DMS114 treated with DMSO at 0.1 percent for 48 hours (cell line): ENCODE measurements around the gene IL11RA.
A peak's percentile ranks its signal among the peaks of the same experiment; 100 is the strongest.

ENCODE experiments used
- DNase-seq: peaks from one replicate; lab custom pipeline; 2025; ENCODE audit not compliant: unreplicated experiment; lab: John Stamatoyannopoulos, UW

IL11RA gene

GRCh38 chr9:34651876-34652601, at the start of gene IL11RA:
IL11RA (plus strand) TSS chr9:34652185; CDS start chr9:34655218, 3,033 bp downstream.
- peak; percentile 33 for DNase-seq

DNA sequence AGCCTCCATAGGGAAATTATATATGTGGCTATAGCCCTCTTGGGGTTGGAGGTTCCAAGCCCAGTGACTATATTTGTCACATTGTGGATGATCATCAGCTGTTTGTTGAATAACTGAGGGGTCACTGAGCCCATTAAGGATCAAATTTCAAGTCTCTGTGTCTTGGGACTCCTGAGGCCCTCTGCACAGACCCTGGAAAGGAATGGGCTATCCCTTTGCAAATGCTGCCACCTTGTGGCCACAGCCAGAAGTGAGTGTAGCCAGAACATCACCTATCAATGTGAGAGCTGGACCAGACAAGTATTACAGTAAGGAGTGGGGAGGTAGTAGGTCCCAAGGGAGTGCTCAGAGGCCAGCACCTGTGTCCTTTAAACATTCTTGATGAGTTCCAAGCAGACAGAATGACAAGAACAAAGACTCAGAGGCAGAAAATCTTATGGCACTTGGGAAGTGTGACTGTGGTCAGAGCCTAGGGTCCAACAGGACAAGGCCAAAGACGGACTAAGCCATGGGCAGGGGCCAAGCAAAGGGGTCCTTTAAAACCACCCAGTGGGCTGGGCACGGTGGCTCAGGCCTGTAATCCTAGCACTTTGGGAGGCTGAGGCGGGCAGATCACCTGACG, 48.3 kb upstream of the IL11RA start:
- DNase-seq, result peak; percentile 43

DNA sequence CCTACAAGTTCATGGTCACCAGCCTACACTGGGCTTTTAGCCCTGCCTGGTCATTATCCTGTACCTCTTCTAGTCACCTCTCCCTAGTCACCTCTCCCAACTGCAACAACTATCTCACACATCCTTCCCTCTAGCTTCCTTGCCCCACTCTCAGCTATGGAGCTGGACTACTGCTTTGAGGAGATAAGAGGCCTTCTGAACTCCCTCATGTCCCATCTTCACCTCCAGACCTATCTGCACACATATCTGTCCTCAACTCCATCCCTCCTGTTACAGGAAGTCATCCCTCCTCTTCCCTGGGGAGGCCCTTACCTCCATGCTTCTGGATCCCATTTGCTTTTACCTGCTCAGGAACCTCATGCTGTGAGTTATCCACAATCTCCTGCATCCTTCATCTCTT, 45.8 kb upstream of the IL11RA start:
- no peak for DNase-seq

DNA sequence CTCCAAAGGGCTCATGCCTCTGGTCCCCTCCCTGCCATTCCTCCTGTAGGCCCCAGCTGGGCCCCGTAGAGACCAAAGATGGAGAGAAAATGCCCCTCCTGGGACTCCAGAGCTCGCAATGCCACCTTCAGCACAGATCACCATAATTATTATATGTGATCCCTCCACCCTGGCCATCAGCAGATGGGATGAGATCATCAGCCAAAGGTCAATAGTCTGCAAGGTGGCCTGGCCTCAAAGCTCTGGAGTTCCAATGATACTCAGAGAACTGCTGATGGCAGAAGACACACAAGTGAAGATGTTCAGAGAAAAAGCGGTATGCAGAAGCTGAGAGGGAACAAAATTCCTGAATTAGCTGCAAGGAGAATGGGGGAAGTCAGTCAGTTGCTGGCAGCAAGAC, 45.1 kb upstream of the IL11RA start:
- DNase-seq, result no peak

GRCh38 chr9:34607331-34607730, 44.7 kb upstream of the IL11RA start:
- no peak for DNase-seq

DNA sequence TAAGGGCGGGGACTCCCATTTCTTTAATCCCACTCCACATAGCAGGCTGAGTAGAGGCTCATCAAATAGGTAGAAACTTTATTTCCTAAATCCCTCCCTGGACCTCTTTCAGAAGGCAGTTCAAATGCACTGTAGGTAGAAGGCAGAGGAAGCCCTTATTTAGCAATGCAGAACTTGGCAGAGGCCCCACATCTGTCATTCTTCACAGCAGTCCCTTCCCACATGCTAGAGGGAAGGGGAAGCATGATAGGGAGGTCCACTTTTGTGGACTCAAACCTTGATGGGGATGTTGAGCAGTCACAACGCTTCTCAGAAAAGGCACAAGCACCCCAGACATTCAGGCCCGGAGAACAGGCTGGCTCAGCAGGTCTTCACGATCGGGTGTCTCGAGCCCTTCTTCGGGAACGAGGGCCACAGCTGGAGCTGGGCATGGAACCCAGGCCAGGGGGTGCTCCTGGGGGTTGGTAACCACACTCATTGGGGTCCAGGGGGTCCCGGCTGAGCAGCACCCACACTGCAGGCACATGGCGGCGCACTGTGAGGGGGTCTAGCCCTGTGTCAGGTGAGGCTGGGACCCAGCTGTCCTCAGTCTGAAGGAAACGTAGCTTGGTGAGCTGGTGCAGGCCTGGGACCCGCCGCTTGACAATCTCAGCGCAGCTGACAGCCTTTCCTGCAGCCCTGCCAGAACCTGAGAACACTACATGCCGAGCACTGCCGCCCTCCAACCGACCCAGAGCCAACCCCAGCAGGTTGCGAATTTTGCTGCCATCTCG, 41.4 kb upstream of the IL11RA start:
- DNase-seq, result no peak

DNA sequence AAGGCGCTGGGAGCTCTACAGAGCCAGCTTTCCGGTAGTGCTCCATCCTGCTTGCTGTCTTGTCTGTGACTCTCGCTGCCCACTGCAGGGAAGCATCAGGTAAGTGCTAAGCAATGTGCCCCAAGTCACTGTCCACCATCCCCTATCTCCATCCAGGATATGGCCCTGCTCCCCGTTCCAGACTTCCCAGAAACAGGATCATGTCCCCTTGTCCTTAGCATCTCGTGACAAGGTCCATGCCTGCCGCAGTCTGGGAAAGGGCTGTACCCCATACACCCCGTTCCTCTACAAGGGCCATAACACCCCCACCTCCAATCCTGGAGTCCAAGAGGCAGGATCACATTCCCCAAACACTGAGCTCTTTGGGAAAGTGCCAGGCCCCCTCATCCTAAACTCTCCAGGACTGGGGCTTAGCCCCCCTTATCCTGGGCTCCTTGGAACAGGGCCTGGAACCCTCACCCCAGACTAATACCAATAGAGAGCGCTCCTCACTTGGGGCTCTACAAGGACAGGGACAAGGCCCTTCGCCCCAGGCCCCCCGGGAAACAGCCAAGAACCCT, 40.7 kb upstream of the IL11RA start:
- DNase-seq, result no peak

DNA sequence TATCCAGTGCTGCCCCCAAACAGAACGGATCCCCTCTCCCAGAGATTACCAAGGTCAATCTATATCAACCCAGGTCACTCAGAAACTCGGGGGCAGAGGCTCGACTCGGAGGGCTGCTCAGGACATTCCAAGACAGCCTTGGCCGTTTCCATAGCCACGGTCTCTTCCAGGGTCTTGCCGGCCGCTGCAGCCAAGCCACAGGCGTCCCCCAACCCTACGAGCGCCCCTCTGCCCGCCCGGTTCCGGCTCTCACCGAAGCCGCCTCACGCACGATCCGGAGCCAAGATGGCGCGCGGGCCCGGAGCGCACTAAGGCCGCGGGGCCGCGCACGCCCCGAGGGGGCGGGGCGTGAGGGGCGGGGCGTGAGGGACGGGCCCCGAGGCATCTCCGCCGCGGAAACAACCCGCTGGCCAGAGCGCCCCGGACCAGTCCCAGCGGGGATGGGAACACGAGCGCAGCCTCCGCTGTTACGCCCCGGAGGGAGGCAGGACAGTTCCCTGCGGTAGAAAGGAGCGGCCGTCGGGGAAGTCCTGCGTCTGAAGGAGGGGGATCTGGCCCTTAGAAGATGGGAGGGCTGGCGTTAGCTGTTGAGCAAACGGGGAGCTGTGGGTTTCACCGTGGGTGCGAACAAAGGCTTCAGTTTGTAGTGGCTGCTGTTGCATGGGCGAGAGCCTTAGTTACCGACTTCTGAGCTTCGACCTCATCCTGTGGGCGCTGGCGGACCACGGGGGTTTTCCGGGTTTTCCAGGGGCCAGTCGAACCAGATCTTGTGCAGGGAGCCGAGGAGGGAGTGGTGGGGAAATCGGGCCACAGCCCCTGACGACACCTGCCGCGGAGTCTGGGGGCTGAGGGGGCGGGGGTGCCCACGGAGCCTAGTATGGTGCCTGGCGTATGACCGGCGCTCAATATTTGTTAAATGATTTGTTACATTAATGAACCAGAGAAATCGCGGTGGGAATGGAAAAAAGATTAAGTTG, 39.9 kb upstream of the IL11RA start, which contains the start of gene RPP25L:
RPP25L (minus strand) TSS at position 287 of the 977 bp plus-strand sequence. CDS start 801 bp downstream, outside the sequence.
- DNase-seq, result peak; percentile 32

- DNase-seq, result peak; percentile 63
Measured at GRCh38 chr9:34612788-34613390, 39.1 kb upstream of the IL11RA start.

DNA sequence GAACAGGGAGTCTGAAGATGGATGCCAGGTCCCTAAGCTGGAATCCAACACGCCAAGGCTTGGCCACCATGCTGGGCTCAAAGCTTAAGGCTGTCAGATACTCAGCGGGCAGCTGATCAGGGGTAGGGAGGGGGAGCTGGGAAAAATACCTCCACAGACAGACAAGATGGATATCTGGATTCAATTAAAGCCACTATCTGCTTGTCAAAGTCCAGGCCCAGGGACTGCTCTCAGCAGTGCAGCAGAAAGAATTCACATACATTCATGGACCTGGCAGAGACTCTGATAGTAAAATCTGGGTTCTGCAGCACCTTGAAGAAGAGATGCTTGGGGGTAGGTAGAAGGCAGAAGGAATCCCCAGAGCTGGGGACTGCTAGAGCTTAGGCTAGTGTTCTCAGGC, 36.9 kb upstream of the IL11RA start:
- DNase-seq, result no peak

DNA sequence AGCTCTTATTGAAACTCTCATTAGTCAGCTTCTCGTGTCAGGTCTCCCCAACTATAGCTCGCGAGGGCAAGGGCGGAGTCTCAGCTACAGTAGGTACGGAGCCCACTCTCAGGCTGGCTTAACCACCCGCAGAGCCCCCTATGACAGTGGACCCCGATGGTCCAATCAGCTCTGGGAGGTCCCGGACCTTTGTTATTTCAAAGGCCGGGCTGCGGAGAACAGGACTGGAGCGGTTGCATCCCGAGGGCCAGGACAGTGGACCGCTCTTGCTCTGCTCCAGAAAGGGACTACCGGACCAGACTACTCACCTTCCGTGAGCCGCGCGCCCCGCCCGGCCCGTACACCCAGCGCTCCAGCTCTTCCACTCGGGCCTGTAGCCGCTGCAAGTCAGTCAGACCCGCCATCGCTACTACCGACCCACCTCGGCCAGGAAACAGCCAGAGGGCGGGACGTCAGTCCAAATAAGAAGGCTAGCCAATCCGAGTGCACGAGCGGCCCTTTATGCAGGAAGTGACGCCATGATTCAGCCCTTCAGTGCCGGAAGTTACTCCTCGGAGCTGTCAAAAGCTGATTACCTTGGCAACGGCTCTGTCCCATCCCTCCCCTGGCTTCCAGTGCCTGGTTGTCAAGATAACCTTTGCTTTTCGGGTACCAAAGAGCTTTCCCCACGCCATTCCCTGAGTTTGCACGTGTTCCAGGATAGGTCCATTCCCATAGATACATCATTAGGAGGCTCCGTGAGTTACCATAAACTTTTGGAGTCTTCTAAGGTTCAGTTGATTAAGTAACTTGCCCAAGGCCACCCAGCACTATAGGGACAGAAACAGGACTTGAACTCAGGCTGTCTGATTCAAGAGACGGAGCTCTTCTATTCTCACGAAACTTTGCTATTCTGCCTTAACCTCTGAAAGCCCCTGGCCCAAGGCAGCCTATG, 31.7 kb upstream of the IL11RA start, which contains the start of gene DCTN3:
DCTN3 (minus strand) TSS at position 435 of the 934 bp plus-strand sequence; CDS start at position 404, 31 bp downstream.
- DNase-seq, result peak; percentile 90

DNA sequence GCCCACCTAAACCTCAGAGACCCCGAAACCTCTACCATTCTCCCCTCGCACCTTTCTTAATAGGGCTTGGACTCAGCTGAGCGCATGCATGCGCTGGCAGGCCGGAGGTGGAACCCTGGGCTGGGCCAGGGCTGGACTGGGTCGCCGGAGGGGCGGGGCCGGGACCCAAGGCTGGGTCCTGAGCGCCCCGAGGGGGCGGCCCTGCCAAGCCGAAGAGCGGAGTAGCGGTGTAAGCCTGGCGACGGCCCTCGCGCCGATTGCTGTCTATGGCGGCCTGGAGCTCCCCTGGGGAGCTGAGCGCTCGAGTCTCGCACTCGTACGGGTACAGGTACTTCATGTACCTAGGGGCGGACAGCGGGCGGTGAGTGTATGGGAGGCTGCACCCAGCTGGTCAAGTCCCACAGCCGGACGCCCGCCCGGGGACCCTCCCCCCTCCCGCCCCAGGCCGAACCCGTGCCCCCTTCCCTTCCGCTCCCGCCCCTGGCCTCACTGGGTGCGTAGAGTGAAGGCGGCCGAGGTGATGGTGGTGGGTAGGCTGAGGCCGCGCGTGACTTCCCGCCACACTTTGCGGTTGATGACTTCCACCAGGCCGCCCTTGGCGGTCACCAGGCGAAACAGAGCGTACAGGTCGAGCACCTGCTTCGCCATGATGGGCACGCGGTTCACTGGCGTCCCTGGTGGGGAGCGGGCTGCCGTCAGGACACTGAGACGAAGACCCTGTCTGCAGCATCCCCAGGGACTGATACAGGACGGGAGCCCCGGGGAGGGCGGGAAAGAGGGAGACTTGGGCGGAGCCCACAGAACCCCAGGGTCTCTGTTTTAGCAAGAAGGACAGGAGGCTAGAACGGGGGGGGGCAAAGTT, 28.4 kb upstream of the IL11RA start:
- DNase-seq, result no peak

- DNase-seq, result no peak
Measured at GRCh38 chr9:34624475-34625185, 27.4 kb upstream of the IL11RA start.

DNA sequence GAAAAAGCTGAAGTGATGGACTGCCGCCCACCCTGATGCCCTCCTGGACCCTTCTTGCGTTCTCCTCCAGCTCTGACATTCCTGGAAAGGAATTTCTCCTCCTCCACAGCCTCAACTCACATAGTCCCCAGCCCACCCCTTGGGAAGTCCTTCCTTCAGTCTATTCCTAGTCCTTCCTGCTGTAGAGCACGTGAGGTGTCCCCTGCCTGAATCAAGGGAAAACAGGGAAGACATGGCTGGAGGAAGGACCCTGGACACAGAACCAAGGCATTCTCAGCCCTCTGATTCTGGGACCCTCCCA, 26.8 kb upstream of the IL11RA start:
- no peak for DNase-seq

GRCh38 chr9:34627716-34628655, 24.0 kb upstream of the IL11RA start:
- no peak for DNase-seq
